Esophagus squamous epithelium (tissue), 5 donors: ENCODE measurements around the gene SECISBP2L. TPM values are rescaled to one million over a fixed set of nuclear protein-coding genes. Genes with fewer than 3 reads are reported as not detected.

Experiments used
- DNase-seq: peaks from one replicate; lab custom pipeline; 2025; lab: John Stamatoyannopoulos, UW
- H3K27ac ChIP-seq, 4 donors: fragments of 200-600 bp; sonication (generic); one replicate each; pipeline ENCODE4 v1.5.1; 2016 to 2019; ENCODE audit warnings: mild to moderate bottlenecking in 1 of 4
- H3K27me3 ChIP-seq, 4 donors: fragments of 200-600 bp; sonication (generic); 1 replicate in 3 of 4; 2 replicates in 1 of 4; pipeline versions ENCODE4 v1.5.1 to v1.6.0; 2017 to 2021; ENCODE audit warnings: antibody characterized with exemption in 1 of 4
- H3K36me3 ChIP-seq, 3 donors: fragments of 200-600 bp; sonication (generic); one replicate each; pipeline ENCODE4 v1.5.1; 2016 to 2019
- H3K4me1 ChIP-seq, 3 donors: fragments of 200-600 bp; sonication (generic); one replicate each; pipeline ENCODE4 v1.5.1; 2017 to 2019
- H3K4me3 ChIP-seq, 4 donors: fragments of 200-600 bp; sonication (generic); 1 replicate in 3 of 4; 2 replicates in 1 of 4; pipeline ENCODE4 v1.5.1; 2016 to 2019; ENCODE audit warnings: mild to moderate bottlenecking in 2 of 4, moderate library complexity in 1 of 4
- H3K9me3 ChIP-seq, 3 donors: fragments of 200-600 bp; sonication (generic); one replicate each; pipeline ENCODE4 v1.5.1; 2016 to 2019
- POLR2A ChIP-seq, 4 donors: fragments of 450-650 bp; IDR thresholded peaks; one replicate each; pipeline ENCODE4 v1.6.1; 2017; ENCODE audit warnings: antibody characterized with exemption in 4 of 4, mild to moderate bottlenecking in 4 of 4, moderate library complexity in 3 of 4
- WGBS, 2 donors: methylation state at CpG; one replicate each; pipeline ENCODE4 v1.1.5; 2018; 5-methylcytosine and 5-hydroxymethylcytosine counted together
- intact Hi-C: fragments of 100-400 bp; cut with DNase I; formaldehyde crosslinking; loops from one replicate; pipeline ENCODE4 v1.15.0; 2022
- total RNA-seq, 4 donors: library from RNA; depleted of rRNA; stranded (reverse); fragments of >200 nt; gene quantifications; one replicate each; pipeline ENCODE4 v1.1.0, GENCODE V29; 2016
- TF ChIP-seq, protein P1 (sequence below), 6 experiments: fragments of 450-650 bp in 4 of 6; fragments of 200-600 bp in 2 of 6; sonication (generic) in 2 of 6; IDR thresholded peaks; one replicate each; pipeline ENCODE4 v1.5.1; 2016 to 2019; ENCODE audit warnings: antibody characterized with exemption in 6 of 6, mild to moderate bottlenecking in 4 of 6, moderate library complexity in 4 of 6
- donor health status: DM: yes; HTN: yes; CAD: no.

SECISBP2L gene, protein sequence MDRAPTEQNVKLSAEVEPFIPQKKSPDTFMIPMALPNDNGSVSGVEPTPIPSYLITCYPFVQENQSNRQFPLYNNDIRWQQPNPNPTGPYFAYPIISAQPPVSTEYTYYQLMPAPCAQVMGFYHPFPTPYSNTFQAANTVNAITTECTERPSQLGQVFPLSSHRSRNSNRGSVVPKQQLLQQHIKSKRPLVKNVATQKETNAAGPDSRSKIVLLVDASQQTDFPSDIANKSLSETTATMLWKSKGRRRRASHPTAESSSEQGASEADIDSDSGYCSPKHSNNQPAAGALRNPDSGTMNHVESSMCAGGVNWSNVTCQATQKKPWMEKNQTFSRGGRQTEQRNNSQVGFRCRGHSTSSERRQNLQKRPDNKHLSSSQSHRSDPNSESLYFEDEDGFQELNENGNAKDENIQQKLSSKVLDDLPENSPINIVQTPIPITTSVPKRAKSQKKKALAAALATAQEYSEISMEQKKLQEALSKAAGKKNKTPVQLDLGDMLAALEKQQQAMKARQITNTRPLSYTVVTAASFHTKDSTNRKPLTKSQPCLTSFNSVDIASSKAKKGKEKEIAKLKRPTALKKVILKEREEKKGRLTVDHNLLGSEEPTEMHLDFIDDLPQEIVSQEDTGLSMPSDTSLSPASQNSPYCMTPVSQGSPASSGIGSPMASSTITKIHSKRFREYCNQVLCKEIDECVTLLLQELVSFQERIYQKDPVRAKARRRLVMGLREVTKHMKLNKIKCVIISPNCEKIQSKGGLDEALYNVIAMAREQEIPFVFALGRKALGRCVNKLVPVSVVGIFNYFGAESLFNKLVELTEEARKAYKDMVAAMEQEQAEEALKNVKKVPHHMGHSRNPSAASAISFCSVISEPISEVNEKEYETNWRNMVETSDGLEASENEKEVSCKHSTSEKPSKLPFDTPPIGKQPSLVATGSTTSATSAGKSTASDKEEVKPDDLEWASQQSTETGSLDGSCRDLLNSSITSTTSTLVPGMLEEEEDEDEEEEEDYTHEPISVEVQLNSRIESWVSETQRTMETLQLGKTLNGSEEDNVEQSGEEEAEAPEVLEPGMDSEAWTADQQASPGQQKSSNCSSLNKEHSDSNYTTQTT
- 10 to 100 TPM; 15.1 to 33.0 (median 20.3) TPM for total RNA-seq

DNA sequence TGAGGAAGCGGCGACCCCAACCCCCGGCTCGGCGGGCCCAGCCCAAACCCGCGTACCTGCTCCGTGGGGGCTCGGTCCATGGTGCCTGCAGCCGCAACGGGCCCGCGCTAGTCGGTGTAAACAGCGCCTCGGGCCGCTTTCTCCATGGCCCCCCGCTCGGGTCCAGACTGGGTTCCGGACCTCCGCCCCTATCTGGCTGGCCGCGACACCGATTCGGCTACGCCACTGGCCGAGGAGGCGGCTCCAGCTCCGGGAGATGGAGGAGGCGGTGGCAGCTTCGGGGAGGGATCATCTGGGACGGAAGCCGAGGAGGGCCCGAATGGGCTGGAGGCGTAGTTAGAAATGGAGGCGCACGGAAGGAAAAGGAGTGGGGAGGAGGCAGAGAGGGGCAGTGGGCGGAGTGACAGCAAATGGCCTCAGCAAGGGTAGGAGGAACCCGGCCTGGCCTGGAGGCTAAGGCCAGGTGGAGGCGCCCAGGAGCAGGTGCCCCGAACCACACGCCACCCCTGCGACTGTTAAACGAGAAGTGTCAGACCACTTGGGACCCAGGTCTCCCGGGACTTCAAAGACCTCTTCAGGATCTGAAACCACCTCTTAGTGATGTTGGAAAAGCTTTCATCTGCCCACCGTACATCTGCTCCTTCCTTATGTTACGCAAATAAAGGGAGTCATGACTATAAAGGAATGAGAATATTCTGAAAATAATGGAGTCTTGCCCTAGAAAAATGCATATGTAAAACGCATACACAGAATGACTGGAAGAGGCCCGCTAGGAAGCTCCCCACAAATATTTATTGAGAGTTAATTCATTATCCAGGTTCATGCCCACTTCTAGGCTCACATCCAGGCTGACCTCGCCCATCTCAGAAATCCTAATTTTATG, at the start of gene SECISBP2L:
Gene SECISBP2L (minus strand): TSS at position 227 of the 883 bp plus-strand sequence. CDS start 147 bp downstream, at position 80.
- DNase-seq, result peak; percentile 87
- H3K4me1 ChIP-seq, result peaks cover 6 to 45% (median 13%) of the 10 kb centered on the region in 3 donors
- peak within 1 kb of the TSS; percentile 95 to 99 (median 97) for H3K4me3 ChIP-seq
- intact Hi-C loops, result no loop called here
- no peaks in the 10 kb centered on the region for H3K36me3 ChIP-seq
- peak within 1 kb of the TSS; percentile 89 to 94 (median 92) for H3K27ac ChIP-seq
- TF ChIP-seq, protein P1, sequence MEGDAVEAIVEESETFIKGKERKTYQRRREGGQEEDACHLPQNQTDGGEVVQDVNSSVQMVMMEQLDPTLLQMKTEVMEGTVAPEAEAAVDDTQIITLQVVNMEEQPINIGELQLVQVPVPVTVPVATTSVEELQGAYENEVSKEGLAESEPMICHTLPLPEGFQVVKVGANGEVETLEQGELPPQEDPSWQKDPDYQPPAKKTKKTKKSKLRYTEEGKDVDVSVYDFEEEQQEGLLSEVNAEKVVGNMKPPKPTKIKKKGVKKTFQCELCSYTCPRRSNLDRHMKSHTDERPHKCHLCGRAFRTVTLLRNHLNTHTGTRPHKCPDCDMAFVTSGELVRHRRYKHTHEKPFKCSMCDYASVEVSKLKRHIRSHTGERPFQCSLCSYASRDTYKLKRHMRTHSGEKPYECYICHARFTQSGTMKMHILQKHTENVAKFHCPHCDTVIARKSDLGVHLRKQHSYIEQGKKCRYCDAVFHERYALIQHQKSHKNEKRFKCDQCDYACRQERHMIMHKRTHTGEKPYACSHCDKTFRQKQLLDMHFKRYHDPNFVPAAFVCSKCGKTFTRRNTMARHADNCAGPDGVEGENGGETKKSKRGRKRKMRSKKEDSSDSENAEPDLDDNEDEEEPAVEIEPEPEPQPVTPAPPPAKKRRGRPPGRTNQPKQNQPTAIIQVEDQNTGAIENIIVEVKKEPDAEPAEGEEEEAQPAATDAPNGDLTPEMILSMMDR (IDR thresholded peaks at IDR 0.05), result peak in 2 of 6 experiments; percentile 8 to 27
- TF ChIP-seq POLR2A (IDR thresholded peaks at IDR 0.05), result peak in 3 of 4 donors; percentile 26 to 87 (median 72)
- WGBS, 2 donors, result 6 to 16% methylated on average over 12 to 28 of the region's 50 CpGs
- no peaks in the 10 kb centered on the region for H3K9me3 ChIP-seq
- no peaks in the 10 kb centered on the region for H3K27me3 ChIP-seq

DNA sequence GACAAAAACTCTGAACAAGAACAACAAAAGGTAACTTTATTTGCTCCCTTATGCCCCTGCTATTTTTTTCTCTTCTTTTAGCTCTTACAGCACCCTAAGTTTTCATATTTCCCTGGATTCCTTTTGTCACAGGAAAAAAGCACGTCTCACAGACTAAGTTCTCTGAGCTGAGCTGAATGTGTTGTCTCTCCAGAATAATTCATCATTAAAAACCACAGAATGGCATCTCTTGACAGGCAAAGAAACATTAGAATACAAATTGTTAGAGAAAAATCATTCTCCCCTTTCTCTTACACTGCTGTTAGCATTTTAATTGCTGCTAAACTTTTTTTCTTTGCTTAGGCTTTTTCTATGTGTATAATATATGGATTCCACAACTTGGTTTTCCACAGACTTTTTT, 48.7 kb upstream of the SECISBP2L start:
- Histone ChIP-seq H3K36me3 (peaks cover 0 to under 1% (median 0%) of the 10 kb centered on the region in 3 donors), H3K4me1 (no peaks in the 10 kb centered on the region), H3K27me3 (no peaks in the 10 kb centered on the region), H3K27ac (no peak overlapping the region), H3K9me3 (no peaks in the 10 kb centered on the region), H3K4me3 (no peak overlapping the region)
- DNase-seq, result no peak
- intact Hi-C loops, result no loop called here
- TF ChIP-seq, protein P1 (IDR thresholded peaks at IDR 0.05), result no peak
- 50 to 67% methylated on average over 1 of the region's 1 CpG for WGBS, 2 donors

DNA sequence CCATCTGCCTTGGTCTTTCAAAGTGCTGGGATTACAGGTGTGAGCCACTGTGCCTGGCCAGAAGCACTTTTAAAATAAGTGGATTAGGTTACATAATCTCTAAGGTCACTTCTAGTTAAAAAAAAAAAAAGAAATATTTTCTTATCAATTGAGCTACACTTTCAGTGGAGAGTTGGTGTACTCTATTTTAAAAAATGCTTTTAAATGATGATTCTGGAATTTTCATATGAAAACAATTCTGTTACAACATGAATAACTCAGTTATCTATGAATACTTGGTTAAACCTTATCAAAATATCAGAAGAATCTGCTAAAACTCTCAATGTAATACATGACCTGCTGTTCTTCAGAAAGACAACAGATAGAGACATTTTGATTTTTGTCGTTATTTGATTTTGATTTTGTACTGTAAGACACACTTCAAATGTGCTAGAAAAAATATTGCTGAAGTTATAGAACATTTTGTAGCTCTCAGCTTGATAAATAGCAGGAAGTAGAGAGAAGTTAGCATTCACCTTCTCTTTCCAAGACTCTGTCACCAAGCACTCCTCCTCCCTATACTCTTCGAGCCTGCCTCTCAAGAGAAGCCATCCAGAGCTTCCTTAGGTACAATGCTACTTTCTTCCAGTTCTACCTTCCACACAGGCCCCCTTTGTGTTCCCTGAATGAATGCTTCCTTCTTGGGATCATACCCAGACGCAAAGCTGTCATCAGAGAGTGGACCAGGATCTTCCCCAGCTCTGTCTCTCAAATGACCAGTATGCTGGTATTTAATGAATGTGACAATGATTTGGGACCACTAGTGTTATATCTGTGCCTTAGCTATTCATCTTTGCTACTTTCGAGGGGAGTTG, 47.2 kb upstream of the SECISBP2L start:
- H3K4me3 ChIP-seq, result no peak overlapping the region
- no peaks in the 10 kb centered on the region for H3K36me3 ChIP-seq
- WGBS, 2 donors, result 86 to 94% methylated on average over 3 to 4 of the region's 4 CpGs
- H3K27ac ChIP-seq, result no peak overlapping the region
- no peaks in the 10 kb centered on the region for H3K4me1 ChIP-seq
- no peak for DNase-seq
- no peaks in the 10 kb centered on the region for H3K27me3 ChIP-seq
- intact Hi-C loops, result no loop called here
- no peaks in the 10 kb centered on the region for H3K9me3 ChIP-seq
- TF ChIP-seq, protein P1 (IDR thresholded peaks at IDR 0.05), result no peak
- no peak for TF ChIP-seq POLR2A (IDR thresholded peaks at IDR 0.05)

DNA sequence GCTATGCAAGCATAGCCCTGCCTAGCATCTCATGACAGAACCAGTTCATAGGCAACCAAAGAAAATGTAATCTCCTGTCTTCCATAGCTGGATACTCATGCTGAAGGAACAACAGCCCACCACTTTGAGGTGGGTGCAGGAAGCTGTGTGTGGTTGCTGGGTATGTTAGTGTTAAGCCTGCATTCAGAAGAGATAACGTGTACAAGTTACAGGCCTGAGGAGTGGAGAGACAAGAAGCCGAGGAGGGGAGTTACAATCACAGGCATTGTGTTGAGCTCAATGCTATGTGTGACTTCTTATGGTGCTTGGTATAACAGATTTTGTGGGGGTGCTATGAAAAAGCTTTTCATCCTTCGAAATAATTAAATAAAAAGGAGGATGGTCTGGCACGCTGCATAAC, 42.8 kb upstream of the SECISBP2L start:
- DNase-seq, result no peak
- WGBS, 2 donors, result 75 to 86% methylated on average over 4 of the region's 4 CpGs
- intact Hi-C loops, result no loop called here

More for the DNA sequence above, 42.8 kb upstream of the SECISBP2L start:
- H3K4me3 ChIP-seq, result no peak overlapping the region
- no peaks in the 10 kb centered on the region for H3K9me3 ChIP-seq
- no peak overlapping the region for H3K27ac ChIP-seq
- H3K27me3 ChIP-seq, result no peaks in the 10 kb centered on the region
- no peaks in the 10 kb centered on the region for H3K36me3 ChIP-seq
- TF ChIP-seq POLR2A (IDR thresholded peaks at IDR 0.05), result no peak
- TF ChIP-seq, protein P1 (IDR thresholded peaks at IDR 0.05), result no peak
- H3K4me1 ChIP-seq, result no peaks in the 10 kb centered on the region
